Measurements from ENCODE around the gene MAML3. TPM values are rescaled to one million over a fixed set of nuclear protein-coding genes. Genes with fewer than 3 reads are reported as not detected.

MAML3 gene
- total RNA-seq, 6 experiments from 2014 or later = 1.2 to 1.9 (median 1.6) TPM

GRCh38 chr4:140054861-140055260, 99.1 kb downstream of the MAML3 start:
- no peak for DNase-seq
- Mint-ChIP-seq H3K4me1 (ENCODE audit: low read depth) (peaks cover 17% of the 10 kb centered on the region), H3K27ac (no peak overlapping the region), H3K27me3 (ENCODE audit: insufficient read depth) (peaks cover 2% of the 10 kb centered on the region; the same call in 1 of the 2 replicates), H3K9me3 (no peaks in the 10 kb centered on the region), H3K36me3 (ENCODE audit: low read depth) (no peaks in the 10 kb centered on the region), H3K4me3 (no peak overlapping the region)
- no peak for TF ChIP-seq CTCF (IDR thresholded peaks at IDR 0.05)

GRCh38 chr4:140053185-140053584, 100.8 kb downstream of the MAML3 start:
- peaks cover 2% of the 10 kb centered on the region; the same call in 1 of the 2 replicates for H3K27me3 Mint-ChIP-seq (ENCODE audit: insufficient read depth)
- H3K36me3 Mint-ChIP-seq (ENCODE audit: low read depth) = no peaks in the 10 kb centered on the region
- H3K4me1 Mint-ChIP-seq (ENCODE audit: low read depth) = peaks cover 22% of the 10 kb centered on the region
- no peaks in the 10 kb centered on the region for H3K9me3 Mint-ChIP-seq
- no peak overlapping the region for H3K27ac Mint-ChIP-seq
- H3K4me3 Mint-ChIP-seq = no peak overlapping the region
- TF ChIP-seq CTCF (IDR thresholded peaks at IDR 0.05) = no peak
- no peak for DNase-seq

- Mint-ChIP-seq H3K36me3 (ENCODE audit: low read depth) (no peaks in the 10 kb centered on the region), H3K9me3 (no peaks in the 10 kb centered on the region), H3K27ac (no peak overlapping the region), H3K4me1 (ENCODE audit: low read depth) (peaks cover 25% of the 10 kb centered on the region), H3K27me3 (ENCODE audit: insufficient read depth) (peaks cover 1% of the 10 kb centered on the region; the same call in 1 of the 2 replicates), H3K4me3 (no peak overlapping the region)
- peak; percentile 83 for TF ChIP-seq CTCF (IDR thresholded peaks at IDR 0.05)
- DNase-seq = peak; percentile 19
Measured at GRCh38 chr4:140052050-140052449, 101.9 kb downstream of the MAML3 start.

GRCh38 chr4:140049849-140050637, 103.9 kb downstream of the MAML3 start:
- Mint-ChIP-seq H3K9me3 (no peaks in the 10 kb centered on the region), H3K27ac (no peak overlapping the region; the same call in 1 of the 2 replicates), H3K36me3 (ENCODE audit: low read depth) (no peaks in the 10 kb centered on the region), H3K27me3 (ENCODE audit: insufficient read depth) (no peaks in the 10 kb centered on the region), H3K4me3 (peak overlapping the region; percentile 90), H3K4me1 (ENCODE audit: low read depth) (peaks cover 39% of the 10 kb centered on the region)
- TF ChIP-seq CTCF (IDR thresholded peaks at IDR 0.05) = peak; percentile 69
- no peak for DNase-seq

- H3K9me3 Mint-ChIP-seq = no peaks in the 10 kb centered on the region
- no peak; the same call in 1 of the 2 replicates for TF ChIP-seq CTCF (IDR thresholded peaks at IDR 0.05)
- no peaks in the 10 kb centered on the region for H3K27me3 Mint-ChIP-seq (ENCODE audit: insufficient read depth)
- H3K27ac Mint-ChIP-seq = peak overlapping the region; percentile 86
- peaks cover 39% of the 10 kb centered on the region for H3K4me1 Mint-ChIP-seq (ENCODE audit: low read depth)
- H3K4me3 Mint-ChIP-seq = peak overlapping the region; percentile 90
- H3K36me3 Mint-ChIP-seq (ENCODE audit: low read depth) = no peaks in the 10 kb centered on the region
- DNase-seq = peak; percentile 41
Measured at GRCh38 chr4:140049024-140049848, 104.7 kb downstream of the MAML3 start.

Measured in HFFc6 (cell line).